ENCODE measurements around the gene PDPK1. TPM values are rescaled to one million over a fixed set of nuclear protein-coding genes. Genes with fewer than 3 reads are reported as not detected.
A peak's percentile ranks its signal among the peaks of the same experiment; 100 is the strongest.
"Not testable (repeated sequence)": the region's sequence is repeated elsewhere in the genome, so short reads cannot be mapped to it uniquely, and the experiment has no call there.

Gene PDPK1
- total RNA-seq, 1 donor from 2014 or later = 40.8 TPM

DNA sequence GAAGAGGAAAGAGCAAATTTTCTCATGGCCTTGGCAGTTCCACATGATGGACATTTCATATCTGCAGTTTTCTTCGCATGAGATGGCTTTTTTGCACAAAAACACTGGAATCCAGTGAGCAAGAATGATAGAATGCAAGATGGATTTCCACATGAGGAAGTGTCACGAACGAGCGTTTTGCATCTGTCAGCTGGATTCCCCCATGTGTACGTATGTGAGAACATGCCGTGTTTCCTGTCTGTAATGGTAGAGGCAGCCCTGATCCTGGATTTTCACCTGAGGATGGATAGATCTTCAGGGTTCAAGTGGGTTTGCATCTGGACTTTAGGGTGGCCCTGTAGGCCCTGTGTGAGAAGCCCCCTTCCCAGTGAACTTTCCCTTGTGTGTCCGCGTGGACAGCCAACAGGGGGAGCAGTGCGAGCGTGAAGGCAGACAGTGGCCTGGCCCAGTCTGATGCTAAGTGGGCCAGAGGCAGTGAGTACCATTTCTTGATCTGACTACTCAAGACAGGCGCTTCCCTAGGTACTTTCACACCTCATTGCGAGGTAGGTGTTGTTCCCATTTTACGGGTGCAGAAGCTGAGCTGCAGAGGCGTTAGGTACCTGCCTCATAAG is 2.1 kb downstream of the PDPK1 start:
- DNase-seq (ENCODE audit: extremely low spot score, unreplicated experiment); H3K9me3 Mint-ChIP-seq; H3K27me3 Mint-ChIP-seq; H3K27ac Mint-ChIP-seq; H3K36me3 Mint-ChIP-seq: not testable (repeated sequence)
- TF ChIP-seq, protein P1, sequence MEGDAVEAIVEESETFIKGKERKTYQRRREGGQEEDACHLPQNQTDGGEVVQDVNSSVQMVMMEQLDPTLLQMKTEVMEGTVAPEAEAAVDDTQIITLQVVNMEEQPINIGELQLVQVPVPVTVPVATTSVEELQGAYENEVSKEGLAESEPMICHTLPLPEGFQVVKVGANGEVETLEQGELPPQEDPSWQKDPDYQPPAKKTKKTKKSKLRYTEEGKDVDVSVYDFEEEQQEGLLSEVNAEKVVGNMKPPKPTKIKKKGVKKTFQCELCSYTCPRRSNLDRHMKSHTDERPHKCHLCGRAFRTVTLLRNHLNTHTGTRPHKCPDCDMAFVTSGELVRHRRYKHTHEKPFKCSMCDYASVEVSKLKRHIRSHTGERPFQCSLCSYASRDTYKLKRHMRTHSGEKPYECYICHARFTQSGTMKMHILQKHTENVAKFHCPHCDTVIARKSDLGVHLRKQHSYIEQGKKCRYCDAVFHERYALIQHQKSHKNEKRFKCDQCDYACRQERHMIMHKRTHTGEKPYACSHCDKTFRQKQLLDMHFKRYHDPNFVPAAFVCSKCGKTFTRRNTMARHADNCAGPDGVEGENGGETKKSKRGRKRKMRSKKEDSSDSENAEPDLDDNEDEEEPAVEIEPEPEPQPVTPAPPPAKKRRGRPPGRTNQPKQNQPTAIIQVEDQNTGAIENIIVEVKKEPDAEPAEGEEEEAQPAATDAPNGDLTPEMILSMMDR (conservative IDR thresholded peaks at IDR 0.05) = peak; percentile 66
- Mint-ChIP-seq H3K4me3 (peak overlapping the region; percentile 93), H3K4me1 (ENCODE audit: unreplicated experiment) (peaks cover 24% of the 10 kb centered on the region)

DNA sequence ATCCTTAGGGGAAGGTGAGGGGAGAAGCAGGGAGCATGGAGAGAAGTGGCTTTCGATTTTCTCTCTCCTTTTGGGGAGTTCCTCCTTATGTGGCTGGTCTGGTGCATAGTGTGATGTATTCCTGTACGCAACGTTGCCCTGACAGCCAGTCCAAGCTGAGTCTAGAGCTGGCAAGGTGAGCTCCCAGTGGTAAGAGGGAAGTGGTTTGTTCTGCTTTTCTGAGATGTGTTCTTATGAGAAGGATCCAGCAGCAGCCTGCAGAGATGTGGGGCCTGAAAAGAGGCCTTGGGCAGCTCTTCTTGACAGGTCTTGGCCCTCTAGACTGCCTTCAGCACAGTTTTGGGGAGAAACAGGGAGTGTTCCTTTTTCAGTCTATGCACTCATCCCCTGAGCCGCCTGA is 3.1 kb downstream of the PDPK1 start:
- DNase-seq (ENCODE audit: extremely low spot score, unreplicated experiment); H3K9me3 Mint-ChIP-seq; H3K27ac Mint-ChIP-seq; H3K27me3 Mint-ChIP-seq; H3K4me3 Mint-ChIP-seq; H3K36me3 Mint-ChIP-seq: not testable (repeated sequence)
- H3K4me1 Mint-ChIP-seq (ENCODE audit: unreplicated experiment) = peaks cover 24% of the 10 kb centered on the region

DNA sequence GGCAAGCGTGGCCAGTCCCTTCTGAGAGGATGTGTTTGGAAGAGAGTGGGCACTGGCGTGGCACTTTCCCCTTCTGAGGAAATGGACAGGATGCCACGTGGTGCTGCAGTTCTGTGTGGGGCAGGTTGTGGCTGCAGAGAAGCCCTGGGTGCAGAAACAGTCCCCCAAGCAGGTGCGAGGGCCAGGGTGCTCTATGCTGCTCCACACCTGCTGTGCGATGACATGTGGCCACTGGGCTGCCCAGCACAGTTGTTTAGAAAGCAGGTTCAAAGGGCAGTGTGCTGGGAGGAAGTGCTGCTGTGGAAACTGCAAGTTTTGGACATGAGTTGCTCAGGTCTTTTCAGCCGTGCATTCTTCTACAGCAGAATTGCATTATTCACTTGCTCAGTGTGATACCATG is 3.6 kb downstream of the PDPK1 start:
- H3K9me3 Mint-ChIP-seq; H3K36me3 Mint-ChIP-seq; H3K27me3 Mint-ChIP-seq; H3K27ac Mint-ChIP-seq; H3K4me3 Mint-ChIP-seq; DNase-seq (ENCODE audit: extremely low spot score, unreplicated experiment): not testable (repeated sequence)
- H3K4me1 Mint-ChIP-seq (ENCODE audit: unreplicated experiment) = peaks cover 19% of the 10 kb centered on the region

DNA sequence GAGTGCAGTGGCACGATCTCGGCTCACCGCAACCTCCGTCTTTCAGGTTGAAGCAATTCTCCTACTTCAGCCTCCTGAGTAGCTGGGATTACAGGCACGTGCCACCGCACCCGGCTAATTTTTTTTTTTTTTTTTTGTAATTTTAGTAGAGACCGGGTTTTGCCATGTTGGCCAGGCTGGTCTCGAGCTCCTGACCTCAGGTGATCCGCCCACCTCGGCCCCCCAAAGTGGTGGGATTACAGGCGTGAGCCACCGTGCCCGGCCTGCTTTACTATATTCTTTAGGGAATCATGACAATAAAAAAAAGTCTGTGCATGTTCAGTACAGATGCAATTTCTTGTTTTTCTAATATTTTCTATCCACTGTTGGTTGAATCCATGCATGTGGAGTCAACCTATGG is 6.0 kb downstream of the PDPK1 start:
- H3K4me3 Mint-ChIP-seq; H3K9me3 Mint-ChIP-seq; H3K27me3 Mint-ChIP-seq; DNase-seq (ENCODE audit: extremely low spot score, unreplicated experiment); H3K27ac Mint-ChIP-seq; H3K36me3 Mint-ChIP-seq: not testable (repeated sequence)
- peaks cover 10% of the 10 kb centered on the region for H3K4me1 Mint-ChIP-seq (ENCODE audit: unreplicated experiment)

DNA sequence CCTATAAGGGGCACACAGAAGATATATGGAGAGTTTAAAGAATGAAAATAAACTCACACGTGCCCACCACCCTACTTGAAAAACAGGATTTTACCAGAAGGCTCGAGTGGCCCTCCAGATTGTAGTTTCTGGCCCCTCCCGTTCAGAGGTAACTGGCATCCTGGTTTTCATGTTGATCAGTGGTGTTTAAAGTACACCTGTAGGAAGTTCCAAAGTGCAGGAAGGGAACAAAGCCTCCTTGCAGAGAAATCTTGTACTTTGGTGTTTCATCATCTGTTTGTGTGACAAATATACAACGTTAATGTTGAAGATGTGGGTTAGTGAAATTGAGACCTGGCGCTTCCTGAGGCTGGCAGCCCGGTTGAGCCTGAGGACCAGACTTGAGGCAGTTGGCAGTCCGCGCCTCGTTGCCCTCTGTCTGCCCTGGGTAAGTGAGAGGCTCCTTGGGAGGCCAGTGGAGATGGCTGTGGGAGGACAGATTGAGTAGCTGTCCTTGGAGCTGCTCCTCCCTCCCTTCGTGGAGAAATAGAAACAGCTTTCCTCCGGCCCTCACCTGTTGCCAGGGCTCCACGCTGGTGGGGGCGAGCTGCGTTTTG is 12.6 kb downstream of the PDPK1 start:
- H3K27ac Mint-ChIP-seq; H3K36me3 Mint-ChIP-seq; H3K4me1 Mint-ChIP-seq (ENCODE audit: unreplicated experiment); DNase-seq (ENCODE audit: extremely low spot score, unreplicated experiment); H3K9me3 Mint-ChIP-seq; H3K4me3 Mint-ChIP-seq; H3K27me3 Mint-ChIP-seq: not testable (repeated sequence)

DNA sequence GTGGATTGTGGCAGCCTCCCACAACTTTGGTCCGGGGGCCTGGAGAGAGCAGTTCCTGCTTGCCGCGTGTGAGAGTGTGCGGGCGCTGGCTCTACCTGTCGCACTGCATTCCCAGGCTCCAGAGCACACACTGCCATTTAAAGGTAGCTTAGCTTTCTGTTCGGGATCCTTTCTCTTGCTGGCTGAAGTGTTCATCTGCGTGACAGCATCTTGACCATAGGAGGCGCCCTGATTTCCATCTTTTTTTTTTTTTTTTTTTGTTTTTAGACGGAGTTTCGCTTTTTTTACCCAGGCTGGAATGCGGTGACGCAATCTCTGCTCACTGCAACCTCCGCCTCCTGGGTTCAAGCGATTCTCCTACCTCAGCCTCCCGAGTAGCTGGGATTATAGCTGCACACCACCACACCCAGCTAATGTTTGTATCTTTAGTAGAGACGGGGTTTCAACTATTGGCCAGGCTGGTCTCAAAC is 13.6 kb downstream of the PDPK1 start:
- DNase-seq (ENCODE audit: extremely low spot score, unreplicated experiment); H3K27me3 Mint-ChIP-seq; H3K4me3 Mint-ChIP-seq; H3K36me3 Mint-ChIP-seq; H3K4me1 Mint-ChIP-seq (ENCODE audit: unreplicated experiment); H3K9me3 Mint-ChIP-seq: not testable (repeated sequence)
- TF ChIP-seq, protein P1 (conservative IDR thresholded peaks at IDR 0.05) = peak; percentile 46
- peak overlapping the region; percentile 88 for H3K27ac Mint-ChIP-seq

DNA sequence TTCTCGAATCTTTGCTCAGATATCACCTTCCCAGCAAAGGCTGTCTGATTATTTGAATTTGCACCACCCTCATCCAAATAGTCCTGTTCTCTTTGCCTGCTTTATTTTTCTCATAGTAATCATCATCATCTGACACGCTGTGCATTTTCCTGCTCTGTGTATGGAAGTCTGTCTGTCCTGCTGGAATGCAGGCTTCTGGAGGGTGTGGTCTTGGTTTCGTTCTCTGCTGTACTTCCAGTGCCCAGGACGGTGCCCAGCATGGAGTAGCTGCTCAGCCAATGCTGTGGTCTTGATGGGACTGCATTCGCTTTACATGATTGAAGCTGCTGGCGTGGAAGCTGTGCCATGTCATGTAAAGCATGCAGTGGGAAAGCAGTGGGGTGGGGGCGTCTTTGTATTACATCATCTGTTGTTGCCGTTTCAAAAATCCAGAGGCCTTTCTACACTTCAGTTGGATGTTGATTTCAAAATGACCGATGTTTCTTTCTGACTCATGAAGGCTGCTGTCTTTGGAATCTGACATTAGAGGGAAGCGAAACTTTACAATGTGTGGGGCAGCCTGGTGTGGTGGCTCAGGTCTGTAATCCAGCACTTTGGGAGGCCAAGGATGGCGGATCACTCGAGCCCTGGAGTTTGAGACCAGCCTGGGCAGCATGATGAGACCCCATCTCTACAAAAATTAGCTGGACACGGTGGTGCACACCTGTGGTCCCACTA is 17.0 kb downstream of the PDPK1 start:
- not testable (repeated sequence) for H3K9me3 Mint-ChIP-seq; H3K27ac Mint-ChIP-seq; H3K4me3 Mint-ChIP-seq; H3K4me1 Mint-ChIP-seq (ENCODE audit: unreplicated experiment); DNase-seq (ENCODE audit: extremely low spot score, unreplicated experiment); H3K36me3 Mint-ChIP-seq; H3K27me3 Mint-ChIP-seq

DNA sequence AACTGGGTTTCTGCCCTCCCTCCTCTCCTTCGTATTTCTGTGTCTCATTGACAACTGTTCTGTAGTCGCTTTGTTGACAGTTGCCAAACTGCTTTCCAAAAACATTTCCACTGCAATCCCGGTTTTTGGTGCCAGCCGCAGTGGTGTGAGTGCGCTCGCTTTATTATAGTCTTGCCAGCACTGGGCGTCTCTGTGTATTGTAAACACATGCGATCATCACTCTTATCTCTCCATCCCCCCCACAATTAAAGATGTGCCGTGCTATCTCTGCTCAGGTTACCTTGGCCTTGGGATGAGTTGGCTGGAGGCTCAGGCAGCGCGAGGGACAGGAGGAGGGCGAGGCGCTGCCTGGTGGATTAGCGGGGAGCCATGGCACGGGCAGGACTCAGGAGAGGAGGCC is 19.3 kb downstream of the PDPK1 start:
- H3K4me3 Mint-ChIP-seq; H3K36me3 Mint-ChIP-seq; H3K27ac Mint-ChIP-seq; DNase-seq (ENCODE audit: extremely low spot score, unreplicated experiment); H3K4me1 Mint-ChIP-seq (ENCODE audit: unreplicated experiment); H3K27me3 Mint-ChIP-seq; H3K9me3 Mint-ChIP-seq: not testable (repeated sequence)

DNA sequence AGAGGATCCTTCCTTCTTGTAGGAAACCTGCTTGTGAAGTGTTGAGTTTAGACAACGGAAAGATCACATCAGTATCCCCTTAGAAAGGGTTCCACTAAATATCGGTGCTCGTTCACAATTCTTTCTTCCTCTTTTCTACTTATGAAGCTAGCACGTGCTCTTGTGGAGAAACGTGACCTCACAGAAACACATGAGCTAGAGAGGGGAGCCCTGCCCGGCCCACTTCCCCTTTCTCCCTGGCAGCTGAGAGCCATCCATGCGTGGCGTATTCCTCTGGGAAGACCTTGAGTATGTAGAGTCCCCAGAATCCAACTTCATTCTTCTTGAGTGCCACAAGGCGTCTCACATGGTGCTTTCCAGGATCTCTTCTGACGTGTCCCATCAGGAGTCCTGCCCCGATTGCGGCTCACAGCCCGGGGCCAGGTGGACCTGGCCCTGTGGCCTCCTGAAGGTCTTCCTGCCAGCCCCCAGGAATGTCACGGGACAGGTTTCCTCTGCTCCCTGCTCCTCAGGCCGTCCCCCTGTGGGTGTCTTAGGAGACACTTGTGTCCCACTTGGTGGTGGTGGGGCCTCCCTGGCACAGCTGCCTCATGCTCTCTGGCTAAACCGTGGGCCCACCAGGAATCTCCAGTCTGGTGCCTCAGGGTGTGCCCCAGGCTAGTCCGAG is 22.4 kb downstream of the PDPK1 start:
- H3K27ac Mint-ChIP-seq; H3K4me3 Mint-ChIP-seq; H3K27me3 Mint-ChIP-seq; H3K9me3 Mint-ChIP-seq; DNase-seq (ENCODE audit: extremely low spot score, unreplicated experiment); H3K36me3 Mint-ChIP-seq; H3K4me1 Mint-ChIP-seq (ENCODE audit: unreplicated experiment): not testable (repeated sequence)
